GM12874 (cell line): ENCODE results near the gene CHST15.

Source experiments
- CTCF ChIP-seq: IDR thresholded peaks from 2 replicates; pipeline ENCODE4 v1.5.1; 2011; ENCODE audit warnings: low read depth, mild to moderate bottlenecking, control low read depth, low read length, moderate library complexity; ENCODE audit not compliant: insufficient read depth

CHST15 gene

GRCh38 chr10:123958241-123958640, 135.2 kb downstream of the CHST15 start:
- TF ChIP-seq CTCF: no peak
